ENCODE results near the gene TBC1D2B. TPM values are rescaled to one million over a fixed set of nuclear protein-coding genes. Genes with fewer than 3 reads are reported as not detected.

The TBC1D2B gene
- total and polyA plus RNA-seq, 8 donors, result 9.3 to 61.7 (median 38.8) TPM

DNA sequence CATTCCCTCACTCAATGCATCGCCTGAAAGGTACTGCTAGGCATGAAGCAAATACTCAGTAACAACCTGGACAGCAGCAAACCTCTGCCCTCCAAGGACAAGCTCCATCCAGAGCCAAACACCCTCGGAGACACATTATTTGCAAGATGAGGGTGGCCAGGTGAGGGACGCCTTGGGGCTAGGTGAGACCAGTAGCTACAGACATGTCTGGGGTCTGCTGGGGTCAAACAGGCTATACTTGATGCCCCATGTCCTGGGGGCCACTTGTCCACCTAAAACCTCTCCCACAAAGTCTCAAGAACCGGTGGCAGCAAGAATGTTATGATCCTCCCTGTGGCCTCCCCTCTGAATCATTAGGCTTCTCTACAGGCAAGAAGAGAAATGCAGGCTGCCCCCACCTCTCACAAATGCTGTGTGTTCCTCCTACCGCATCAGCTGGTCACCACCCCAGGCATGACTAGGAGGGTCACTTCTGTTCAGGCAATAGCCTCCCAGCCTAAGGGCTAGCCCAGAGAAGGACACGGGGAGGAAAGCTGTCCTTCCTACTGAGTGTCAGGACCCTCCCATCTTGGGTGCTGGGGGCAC is 54.3 kb downstream of the TBC1D2B start:
- Histone ChIP-seq H3K36me3 (peaks cover 28 to 87% (median 83%) of the 10 kb centered on the region in 4 donors), H3K27me3 (no peaks in the 10 kb centered on the region), H3K4me3 (no peak overlapping the region), H3K9me3 (no peaks in the 10 kb centered on the region), H3K4me1 (peaks cover 9 to 50% (median 26%) of the 10 kb centered on the region in 4 donors), H3K27ac (peak overlapping the region in 4 of 5 donors; percentile 54 to 76 (median 68))
- DNase-seq, result no peak
- 86 to 95% (median 93%) methylated on average over 5 to 6 of the region's 6 CpGs for WGBS, 5 donors
- TF ChIP-seq, protein P1, sequence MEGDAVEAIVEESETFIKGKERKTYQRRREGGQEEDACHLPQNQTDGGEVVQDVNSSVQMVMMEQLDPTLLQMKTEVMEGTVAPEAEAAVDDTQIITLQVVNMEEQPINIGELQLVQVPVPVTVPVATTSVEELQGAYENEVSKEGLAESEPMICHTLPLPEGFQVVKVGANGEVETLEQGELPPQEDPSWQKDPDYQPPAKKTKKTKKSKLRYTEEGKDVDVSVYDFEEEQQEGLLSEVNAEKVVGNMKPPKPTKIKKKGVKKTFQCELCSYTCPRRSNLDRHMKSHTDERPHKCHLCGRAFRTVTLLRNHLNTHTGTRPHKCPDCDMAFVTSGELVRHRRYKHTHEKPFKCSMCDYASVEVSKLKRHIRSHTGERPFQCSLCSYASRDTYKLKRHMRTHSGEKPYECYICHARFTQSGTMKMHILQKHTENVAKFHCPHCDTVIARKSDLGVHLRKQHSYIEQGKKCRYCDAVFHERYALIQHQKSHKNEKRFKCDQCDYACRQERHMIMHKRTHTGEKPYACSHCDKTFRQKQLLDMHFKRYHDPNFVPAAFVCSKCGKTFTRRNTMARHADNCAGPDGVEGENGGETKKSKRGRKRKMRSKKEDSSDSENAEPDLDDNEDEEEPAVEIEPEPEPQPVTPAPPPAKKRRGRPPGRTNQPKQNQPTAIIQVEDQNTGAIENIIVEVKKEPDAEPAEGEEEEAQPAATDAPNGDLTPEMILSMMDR (IDR thresholded peaks at IDR 0.05), result no peak
- no peak for TF ChIP-seq POLR2A (IDR thresholded peaks at IDR 0.05)
- TF ChIP-seq EP300 (IDR thresholded peaks at IDR 0.05), result no peak
- no peak for TF ChIP-seq POLR2AphosphoS5 (IDR thresholded peaks at IDR 0.05)
- intact Hi-C loops (cut with DNase I; ENCODE audit: low total_unique reads), result no loop called here

DNA sequence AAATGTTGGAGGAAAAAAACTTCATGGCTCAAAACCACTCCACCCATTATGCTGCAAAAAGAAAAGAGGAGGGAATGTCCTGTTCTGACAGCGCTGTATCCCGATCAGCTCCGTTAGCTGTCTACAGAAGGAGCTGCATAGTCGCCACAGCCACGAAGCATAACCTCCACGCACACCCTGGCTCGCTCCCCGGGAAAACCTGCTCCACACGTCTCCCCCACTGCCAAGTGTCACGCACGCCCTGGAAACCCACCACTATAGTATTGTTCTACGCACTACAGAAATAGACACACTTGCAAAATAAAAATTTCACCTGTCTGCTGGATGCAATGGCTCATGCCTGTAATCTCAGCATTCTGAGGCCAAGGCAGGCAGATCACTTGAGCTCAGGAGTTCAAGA is 55.8 kb downstream of the TBC1D2B start:
- H3K27me3 ChIP-seq, result no peaks in the 10 kb centered on the region
- H3K27ac ChIP-seq, result peak overlapping the region in 1 of 5 donors; percentile 14
- peaks cover 30 to 83% (median 74%) of the 10 kb centered on the region in 4 donors for H3K36me3 ChIP-seq
- TF ChIP-seq POLR2A (IDR thresholded peaks at IDR 0.05) (no peak), POLR2AphosphoS5 (IDR thresholded peaks at IDR 0.05) (no peak), EP300 (IDR thresholded peaks at IDR 0.05) (no peak)
- TF ChIP-seq, protein P1 (IDR thresholded peaks at IDR 0.05), result no peak
- no peak overlapping the region for H3K4me3 ChIP-seq
- 89 to 97% (median 94%) methylated on average over 12 of the region's 12 CpGs for WGBS, 5 donors
- no peaks in the 10 kb centered on the region for H3K9me3 ChIP-seq
- intact Hi-C loops (cut with DNase I; ENCODE audit: low total_unique reads), result no loop called here
- H3K4me1 ChIP-seq, result peaks cover 9 to 62% (median 33%) of the 10 kb centered on the region in 4 donors
- DNase-seq, result no peak

DNA sequence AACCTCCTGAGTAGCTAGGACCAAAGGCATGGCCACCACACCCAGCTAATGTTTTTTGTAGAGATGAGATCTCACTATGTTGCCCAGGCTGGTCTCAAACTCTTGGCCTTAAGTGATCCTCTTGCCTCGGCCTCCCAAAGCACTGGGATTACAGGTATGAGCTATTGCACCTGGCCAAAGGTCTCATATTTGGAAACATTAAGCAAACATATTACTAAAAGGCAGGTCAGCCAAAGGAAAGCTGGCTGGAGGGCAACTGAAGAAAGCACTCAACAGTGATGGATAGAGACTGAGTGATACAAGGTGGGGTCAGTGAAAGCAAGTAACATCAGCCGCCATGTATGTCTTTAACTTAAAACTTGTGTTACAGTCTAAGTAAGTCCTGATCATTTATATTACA is 57.5 kb downstream of the TBC1D2B start:
- H3K27me3 ChIP-seq, result no peaks in the 10 kb centered on the region
- H3K36me3 ChIP-seq, result peaks cover 39 to 83% (median 75%) of the 10 kb centered on the region in 4 donors
- 90 to 100% (median 94%) methylated on average over 2 of the region's 2 CpGs for WGBS, 5 donors
- no peak for TF ChIP-seq POLR2A (IDR thresholded peaks at IDR 0.05)
- TF ChIP-seq POLR2AphosphoS5 (IDR thresholded peaks at IDR 0.05), result no peak
- no peak for TF ChIP-seq EP300 (IDR thresholded peaks at IDR 0.05)
- TF ChIP-seq, protein P1 (IDR thresholded peaks at IDR 0.05), result no peak
- H3K4me1 ChIP-seq, result peaks cover 12 to 63% (median 36%) of the 10 kb centered on the region in 4 donors
- H3K27ac ChIP-seq, result peak overlapping the region in 1 of 5 donors; percentile 52
- DNase-seq, result no peak
- no peak overlapping the region for H3K4me3 ChIP-seq
- H3K9me3 ChIP-seq, result no peaks in the 10 kb centered on the region
- intact Hi-C loops (cut with DNase I; ENCODE audit: low total_unique reads), result no loop called here

DNA sequence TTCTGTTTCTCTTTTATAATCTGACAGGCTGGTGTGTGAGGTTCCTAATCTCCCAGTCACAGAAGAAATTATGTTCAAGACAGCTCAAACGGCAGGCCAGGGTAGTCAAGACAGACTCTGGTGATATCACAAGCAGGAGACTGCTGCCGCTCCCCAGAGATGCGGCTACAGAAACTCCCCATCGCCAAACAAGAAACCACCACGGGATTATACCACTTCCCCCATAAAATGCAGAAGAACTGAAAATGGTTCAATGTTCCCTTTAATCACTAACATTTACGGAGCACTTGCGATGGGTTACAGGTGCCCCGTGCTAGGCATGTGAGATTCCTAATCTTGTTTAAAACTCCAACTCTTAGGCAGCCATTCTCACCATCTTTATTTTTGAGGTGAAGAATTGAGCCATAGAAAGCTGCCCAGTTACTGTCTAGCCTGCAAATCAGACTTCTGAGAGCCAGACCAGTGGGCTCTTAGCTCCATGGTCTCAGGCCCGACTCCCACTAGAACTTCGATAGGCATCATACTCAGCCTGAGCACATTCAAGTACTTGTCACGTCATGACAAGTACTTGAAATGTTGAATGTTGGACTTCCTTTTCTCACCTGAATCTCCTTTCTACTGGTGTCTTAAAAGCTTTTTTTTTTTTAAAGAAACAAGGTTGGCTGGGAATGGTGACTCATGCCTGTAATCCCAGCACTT is 58.4 kb downstream of the TBC1D2B start:
- intact Hi-C loops (cut with DNase I; ENCODE audit: low total_unique reads), result no loop called here
- Histone ChIP-seq H3K27me3 (no peaks in the 10 kb centered on the region), H3K36me3 (peaks cover 37 to 83% (median 75%) of the 10 kb centered on the region in 4 donors), H3K9me3 (no peaks in the 10 kb centered on the region), H3K4me1 (peaks cover 9 to 59% (median 28%) of the 10 kb centered on the region in 4 donors), H3K27ac (peak overlapping the region in 4 of 5 donors; percentile 38 to 56 (median 46)), H3K4me3 (no peak overlapping the region)
- WGBS, 5 donors, result 61 to 75% (median 66%) methylated on average over 11 of the region's 11 CpGs
- TF ChIP-seq EP300 (IDR thresholded peaks at IDR 0.05) (no peak), POLR2AphosphoS5 (IDR thresholded peaks at IDR 0.05) (no peak), POLR2A (IDR thresholded peaks at IDR 0.05) (no peak)
- TF ChIP-seq, protein P1 (IDR thresholded peaks at IDR 0.05), result no peak
- DNase-seq, result no peak

Data from stomach (tissue), 9 donors.